ENCODE measurements around the gene CPNE5.
"Not testable (repeated sequence)": the region's sequence is repeated elsewhere in the genome, so short reads cannot be mapped to it uniquely, and the experiment has no call there.

DNA sequence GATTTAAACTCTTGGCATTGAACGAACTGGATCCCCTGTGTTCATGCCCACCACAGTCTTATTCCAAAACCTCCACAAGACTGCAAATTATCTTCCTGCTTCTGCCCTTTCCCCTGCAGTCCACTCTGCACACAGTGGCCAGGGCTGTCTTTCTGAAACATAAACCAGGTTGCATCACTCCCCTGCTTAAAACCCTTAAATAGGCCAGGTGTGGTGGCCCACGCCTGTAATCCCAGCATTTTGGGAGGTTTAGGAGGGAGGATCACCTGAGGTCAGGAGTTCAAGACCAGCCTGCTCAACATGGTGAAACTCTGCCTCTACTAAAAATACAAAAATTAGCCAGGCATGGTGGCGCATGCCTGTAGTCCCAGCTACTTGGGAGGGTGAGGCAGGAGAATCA lies 26.2 kb downstream of the CPNE5 start:
- TF ChIP-seq CEBPB (IDR thresholded peaks at IDR 0.05; ENCODE audit: low read depth, low read length); POLR2A (IDR thresholded peaks at IDR 0.05; ENCODE audit: low read depth, low read length); RAD21 (IDR thresholded peaks at IDR 0.05; ENCODE audit: low read length); CHD1 (IDR thresholded peaks at IDR 0.05; ENCODE audit: low read depth, low read length); RFX5 (IDR thresholded peaks at IDR 0.05; ENCODE audit: low read depth, low read length); MAFK (IDR thresholded peaks at IDR 0.05; ENCODE audit: low read depth, low read length); MXI1 (IDR thresholded peaks at IDR 0.05; ENCODE audit: borderline replicate concordance, low read depth, low read length); RCOR1 (IDR thresholded peaks at IDR 0.05; ENCODE audit: insufficient replicate concordance, low read length): not testable (repeated sequence)
- TF ChIP-seq, protein P1, sequence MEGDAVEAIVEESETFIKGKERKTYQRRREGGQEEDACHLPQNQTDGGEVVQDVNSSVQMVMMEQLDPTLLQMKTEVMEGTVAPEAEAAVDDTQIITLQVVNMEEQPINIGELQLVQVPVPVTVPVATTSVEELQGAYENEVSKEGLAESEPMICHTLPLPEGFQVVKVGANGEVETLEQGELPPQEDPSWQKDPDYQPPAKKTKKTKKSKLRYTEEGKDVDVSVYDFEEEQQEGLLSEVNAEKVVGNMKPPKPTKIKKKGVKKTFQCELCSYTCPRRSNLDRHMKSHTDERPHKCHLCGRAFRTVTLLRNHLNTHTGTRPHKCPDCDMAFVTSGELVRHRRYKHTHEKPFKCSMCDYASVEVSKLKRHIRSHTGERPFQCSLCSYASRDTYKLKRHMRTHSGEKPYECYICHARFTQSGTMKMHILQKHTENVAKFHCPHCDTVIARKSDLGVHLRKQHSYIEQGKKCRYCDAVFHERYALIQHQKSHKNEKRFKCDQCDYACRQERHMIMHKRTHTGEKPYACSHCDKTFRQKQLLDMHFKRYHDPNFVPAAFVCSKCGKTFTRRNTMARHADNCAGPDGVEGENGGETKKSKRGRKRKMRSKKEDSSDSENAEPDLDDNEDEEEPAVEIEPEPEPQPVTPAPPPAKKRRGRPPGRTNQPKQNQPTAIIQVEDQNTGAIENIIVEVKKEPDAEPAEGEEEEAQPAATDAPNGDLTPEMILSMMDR (conservative IDR thresholded peaks at IDR 0.05; ENCODE audit: low read depth, low read length): not testable (repeated sequence)
- TF ChIP-seq, protein P2, sequence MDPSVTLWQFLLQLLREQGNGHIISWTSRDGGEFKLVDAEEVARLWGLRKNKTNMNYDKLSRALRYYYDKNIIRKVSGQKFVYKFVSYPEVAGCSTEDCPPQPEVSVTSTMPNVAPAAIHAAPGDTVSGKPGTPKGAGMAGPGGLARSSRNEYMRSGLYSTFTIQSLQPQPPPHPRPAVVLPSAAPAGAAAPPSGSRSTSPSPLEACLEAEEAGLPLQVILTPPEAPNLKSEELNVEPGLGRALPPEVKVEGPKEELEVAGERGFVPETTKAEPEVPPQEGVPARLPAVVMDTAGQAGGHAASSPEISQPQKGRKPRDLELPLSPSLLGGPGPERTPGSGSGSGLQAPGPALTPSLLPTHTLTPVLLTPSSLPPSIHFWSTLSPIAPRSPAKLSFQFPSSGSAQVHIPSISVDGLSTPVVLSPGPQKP (IDR thresholded peaks at IDR 0.05; ENCODE audit: borderline replicate concordance, low read depth, low read length): not testable (repeated sequence)
- TF ChIP-seq, protein P3, sequence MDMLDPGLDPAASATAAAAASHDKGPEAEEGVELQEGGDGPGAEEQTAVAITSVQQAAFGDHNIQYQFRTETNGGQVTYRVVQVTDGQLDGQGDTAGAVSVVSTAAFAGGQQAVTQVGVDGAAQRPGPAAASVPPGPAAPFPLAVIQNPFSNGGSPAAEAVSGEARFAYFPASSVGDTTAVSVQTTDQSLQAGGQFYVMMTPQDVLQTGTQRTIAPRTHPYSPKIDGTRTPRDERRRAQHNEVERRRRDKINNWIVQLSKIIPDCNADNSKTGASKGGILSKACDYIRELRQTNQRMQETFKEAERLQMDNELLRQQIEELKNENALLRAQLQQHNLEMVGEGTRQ (IDR thresholded peaks at IDR 0.05; ENCODE audit: low read depth, low read length): not testable (repeated sequence)
